Activated T-helper 1 cell treated with anti-CD3 and anti-CD28 coated beads, Interleukin-12 subunit alpha, Interleukin-12 subunit beta, Interleukin-2, Interleukin-4 antibody, amounts not matched to agents 30 ng/mL and 10 ng/mL and 1 ng/mL, durations not matched to agents 14 hours and 24 hours and 36 hours (primary cell): Measurements from ENCODE around the gene IKZF1. TPM values are rescaled to one million over a fixed set of nuclear protein-coding genes. Genes with fewer than 3 reads are reported as not detected.
A peak's percentile ranks its signal among the peaks of the same experiment; 100 is the strongest.
"Not testable (repeated sequence)": the region's sequence is repeated elsewhere in the genome, so short reads cannot be mapped to it uniquely, and the experiment has no call there.

Source experiments
- DNase-seq: peaks from one replicate; pipeline ENCODE4 v3.0.0; 2021; ENCODE audit warnings: low spot score
- H3K27ac Mint-ChIP-seq: one replicate; pipeline ENCODE4 v1.8.0; 2021; ENCODE audit warnings: mild to moderate bottlenecking, mixed read lengths
- H3K27me3 Mint-ChIP-seq: one replicate; pipeline ENCODE4 v1.8.0; 2022; ENCODE audit warnings: mild to moderate bottlenecking, moderate library complexity, mixed read lengths; ENCODE audit not compliant: insufficient read depth
- H3K36me3 Mint-ChIP-seq: one replicate; pipeline ENCODE4 v1.8.0; 2021; ENCODE audit warnings: low read depth, mixed read lengths
- H3K4me1 Mint-ChIP-seq: one replicate; pipeline ENCODE4 v1.8.0; 2021; ENCODE audit warnings: low read depth, mixed read lengths
- H3K4me3 Mint-ChIP-seq: one replicate; pipeline ENCODE4 v1.8.0; 2021; ENCODE audit warnings: mild to moderate bottlenecking, moderate library complexity, mixed read lengths
- H3K9me3 Mint-ChIP-seq: one replicate; pipeline ENCODE4 v1.8.0; 2021; ENCODE audit warnings: mixed read lengths
- intact Hi-C: fragments of 100-400 bp; cut with micrococcal nuclease; formaldehyde crosslinking; loops from one replicate; pipeline ENCODE4 v1.15.1; 2024
- total RNA-seq: library from RNA; stranded (reverse); gene quantifications from 2 replicates; pipeline ENCODE4 v1.2.3, GENCODE V29; 2022

Gene IKZF1
- total RNA-seq, 1 donor from 2014 or later: 324 TPM

DNA sequence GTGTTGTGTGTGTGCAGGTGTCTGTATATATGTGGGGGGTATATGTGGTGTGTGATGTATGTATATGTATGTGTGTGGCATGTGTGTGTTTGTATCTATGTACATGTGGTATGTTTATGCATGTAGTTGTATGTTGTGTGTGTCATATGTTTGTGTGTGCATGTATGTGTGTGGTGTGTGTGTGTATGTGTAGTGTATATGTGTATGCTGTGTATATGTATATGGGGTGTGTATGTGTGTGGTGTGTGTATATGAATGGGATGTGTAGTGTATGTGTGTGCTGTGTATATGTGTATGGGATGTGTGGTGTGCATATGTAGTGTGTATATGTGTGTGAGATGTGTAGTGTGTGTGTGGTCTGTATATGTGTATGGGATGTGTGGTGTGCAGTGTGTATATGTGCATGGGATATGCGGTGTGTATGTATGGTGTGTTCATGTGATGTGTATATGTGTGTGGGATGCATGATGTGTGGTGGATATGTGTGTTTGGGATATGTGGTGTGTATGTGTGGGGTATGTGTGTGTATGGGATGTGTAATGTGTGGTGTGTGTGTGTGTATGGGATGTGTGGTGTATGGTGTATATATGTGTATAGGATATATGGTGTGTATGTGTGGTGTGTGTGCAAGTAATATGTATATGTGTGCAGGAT is 30.0 kb downstream of the IKZF1 start:
- intact Hi-C loops: no loop called here
- H3K27ac Mint-ChIP-seq: no peak overlapping the region
- DNase-seq: no peak

DNA sequence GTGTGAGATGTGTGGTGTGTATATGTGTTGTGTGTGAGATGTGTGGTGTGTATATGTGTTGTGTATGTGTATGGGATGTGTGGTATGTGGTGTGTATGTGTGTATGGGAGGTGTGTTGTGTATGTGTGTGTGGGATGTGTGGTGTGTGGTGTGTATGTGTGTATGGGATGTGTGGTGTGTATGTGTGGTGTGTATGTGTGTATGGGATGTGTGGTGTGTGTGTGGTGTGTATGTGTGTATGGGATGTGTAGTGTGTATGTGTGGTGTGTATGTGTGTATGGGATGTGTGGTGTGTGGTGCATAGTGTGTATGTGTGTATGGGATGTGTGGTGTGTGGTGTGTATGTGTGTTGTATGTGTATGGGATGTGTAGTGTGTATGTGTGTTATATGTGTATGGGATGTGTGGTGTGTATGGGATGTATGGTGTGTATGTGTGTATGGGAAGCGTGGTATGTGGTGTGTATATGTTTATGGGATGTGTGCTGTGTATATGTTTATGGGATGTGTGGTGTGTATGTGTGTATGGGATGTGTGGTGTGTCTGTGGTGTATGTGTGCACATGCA is 30.8 kb downstream of the IKZF1 start:
- H3K9me3 Mint-ChIP-seq: no peaks in the 10 kb centered on the region
- DNase-seq: no peak
- intact Hi-C loops: no loop called here
- H3K4me1 Mint-ChIP-seq: peaks cover 33% of the 10 kb centered on the region
- no peak overlapping the region for H3K4me3 Mint-ChIP-seq
- no peaks in the 10 kb centered on the region for H3K27me3 Mint-ChIP-seq
- peaks cover 34% of the 10 kb centered on the region for H3K36me3 Mint-ChIP-seq
- H3K27ac Mint-ChIP-seq: no peak overlapping the region

More for the DNA sequence above, 30.0 kb downstream of the IKZF1 start:
- H3K36me3 Mint-ChIP-seq: peaks cover 30% of the 10 kb centered on the region
- H3K27me3 Mint-ChIP-seq: no peaks in the 10 kb centered on the region
- H3K9me3 Mint-ChIP-seq: no peaks in the 10 kb centered on the region
- H3K4me1 Mint-ChIP-seq: peaks cover 34% of the 10 kb centered on the region
- H3K4me3 Mint-ChIP-seq: no peak overlapping the region

DNA sequence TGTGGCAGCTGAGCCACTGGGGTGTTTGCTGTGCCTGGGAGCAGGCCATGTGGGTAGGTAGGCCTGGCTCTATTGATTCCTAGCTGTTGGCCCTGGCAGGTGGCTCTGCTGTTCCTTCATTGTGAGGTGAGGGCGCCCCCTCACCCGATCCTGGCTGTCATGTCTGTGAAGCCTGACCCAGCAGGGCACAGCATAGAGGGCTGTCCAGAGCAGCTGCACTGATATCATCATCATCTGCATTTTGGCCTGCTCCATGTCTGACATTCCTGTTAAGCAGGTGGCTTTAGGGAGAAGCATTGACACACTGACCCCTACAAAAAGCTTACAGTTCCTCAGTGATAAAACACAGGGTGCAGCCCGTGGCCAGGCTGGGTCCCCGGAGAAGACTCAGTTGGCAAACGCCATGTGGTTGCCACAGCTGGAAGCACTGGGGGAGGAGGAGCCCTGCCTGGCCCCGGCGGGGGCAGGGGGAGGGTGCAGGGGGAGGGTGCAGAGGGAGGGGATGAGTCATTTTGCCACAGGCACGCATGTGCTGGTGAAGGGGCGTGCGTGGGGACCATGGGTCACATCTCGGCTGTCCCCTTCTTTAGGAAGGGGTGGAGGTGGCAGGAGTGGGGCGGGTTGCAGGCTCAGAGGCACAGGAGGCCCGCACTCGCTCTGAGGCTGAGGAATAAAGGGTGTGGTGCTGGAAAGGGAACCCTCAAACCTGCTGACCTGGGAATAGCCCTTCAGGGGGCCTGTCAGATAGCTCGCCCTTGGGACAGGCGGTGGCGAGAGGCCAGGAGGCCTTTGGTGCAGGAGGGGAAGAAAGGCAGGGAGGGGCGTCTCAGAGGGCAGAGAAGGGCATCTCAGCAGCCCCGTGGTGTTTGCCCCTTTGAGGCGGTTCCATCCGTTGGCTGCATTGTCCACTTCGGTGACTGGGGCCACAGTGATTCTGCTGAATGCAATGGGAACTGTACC is 31.6 kb downstream of the IKZF1 start:
- DNase-seq: peak; percentile 71
- Mint-ChIP-seq H3K27me3 (no peaks in the 10 kb centered on the region), H3K4me1 (peaks cover 33% of the 10 kb centered on the region), H3K9me3 (no peaks in the 10 kb centered on the region), H3K36me3 (peaks cover 27% of the 10 kb centered on the region), H3K4me3 (no peak overlapping the region), H3K27ac (no peak overlapping the region)
- intact Hi-C loops: loop anchor here (1.0 kb wide), 1 partner anchor 24 kb away; no protein-coding TSS in a partner anchor

DNA sequence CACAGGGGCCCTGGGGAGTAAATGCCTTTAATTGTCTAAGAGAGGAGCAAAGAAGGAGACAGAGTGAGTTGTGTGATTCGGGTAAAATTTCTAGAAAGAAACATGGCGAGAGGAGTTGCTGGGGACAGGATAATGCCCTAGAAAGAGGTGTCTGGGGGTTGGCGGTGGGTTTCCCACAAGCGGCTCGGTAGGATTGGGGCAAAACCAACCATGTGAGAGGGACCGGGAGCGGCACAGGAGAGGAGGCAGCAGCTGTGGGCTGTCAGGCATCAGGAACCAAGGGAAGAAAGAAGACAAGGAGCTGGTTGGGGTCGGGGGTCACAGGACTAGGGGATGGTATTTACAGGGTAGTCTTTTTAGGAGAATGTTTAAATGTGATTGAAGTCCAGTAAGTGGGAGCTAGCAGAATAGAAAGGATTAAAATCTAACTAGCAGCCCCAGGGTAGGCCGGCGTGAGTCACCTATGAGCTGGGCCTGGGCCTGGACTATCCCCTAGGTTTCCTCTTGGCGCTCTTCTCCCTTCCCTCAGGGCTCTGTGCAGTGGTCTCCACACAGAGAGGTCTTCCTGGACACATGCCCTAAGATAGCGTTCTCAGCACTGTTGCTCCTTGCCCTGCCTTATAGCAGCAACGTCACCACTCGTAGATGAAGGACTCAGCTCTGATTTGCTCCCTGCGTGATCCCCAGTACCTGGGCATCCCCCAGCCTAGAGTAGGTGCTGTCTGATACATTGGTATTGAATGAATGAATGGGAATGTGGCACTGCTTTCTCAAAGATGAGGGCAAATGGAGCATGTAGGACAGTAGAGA is 32.6 kb downstream of the IKZF1 start:
- intact Hi-C loops: loop anchor here (1.0 kb wide), 1 partner anchor 25 kb away; no protein-coding TSS in a partner anchor
- no peak for DNase-seq
- H3K9me3 Mint-ChIP-seq: no peaks in the 10 kb centered on the region

DNA sequence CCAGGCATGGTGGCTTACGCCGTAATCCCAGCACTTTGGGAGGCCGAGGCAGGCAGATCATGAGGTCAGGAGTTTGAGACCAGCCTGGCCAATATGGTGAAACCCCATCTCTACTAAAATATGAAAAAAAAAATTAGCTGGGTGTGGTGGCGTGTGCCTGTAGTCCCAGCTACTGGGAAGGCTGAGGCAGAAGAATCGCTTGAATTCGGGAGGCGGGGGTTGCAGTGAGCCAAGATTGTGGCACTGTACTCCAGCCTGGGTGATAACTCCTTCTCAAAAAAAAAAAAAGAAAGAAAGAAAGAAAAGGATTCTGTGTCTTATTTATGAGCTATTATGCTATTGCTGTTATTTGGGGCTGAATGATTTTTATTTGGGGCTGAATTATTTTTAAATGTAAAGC is 35.0 kb downstream of the IKZF1 start:
- peaks cover 37% of the 10 kb centered on the region for H3K36me3 Mint-ChIP-seq
- peaks cover 49% of the 10 kb centered on the region for H3K4me1 Mint-ChIP-seq
- intact Hi-C loops, H3K27ac Mint-ChIP-seq, DNase-seq, H3K9me3 Mint-ChIP-seq, H3K4me3 Mint-ChIP-seq, H3K27me3 Mint-ChIP-seq: not testable (repeated sequence)

More for the DNA sequence above, 32.6 kb downstream of the IKZF1 start:
- Mint-ChIP-seq H3K27me3 (no peaks in the 10 kb centered on the region), H3K27ac (no peak overlapping the region), H3K4me1 (peaks cover 33% of the 10 kb centered on the region), H3K36me3 (peaks cover 25% of the 10 kb centered on the region), H3K4me3 (no peak overlapping the region)

DNA sequence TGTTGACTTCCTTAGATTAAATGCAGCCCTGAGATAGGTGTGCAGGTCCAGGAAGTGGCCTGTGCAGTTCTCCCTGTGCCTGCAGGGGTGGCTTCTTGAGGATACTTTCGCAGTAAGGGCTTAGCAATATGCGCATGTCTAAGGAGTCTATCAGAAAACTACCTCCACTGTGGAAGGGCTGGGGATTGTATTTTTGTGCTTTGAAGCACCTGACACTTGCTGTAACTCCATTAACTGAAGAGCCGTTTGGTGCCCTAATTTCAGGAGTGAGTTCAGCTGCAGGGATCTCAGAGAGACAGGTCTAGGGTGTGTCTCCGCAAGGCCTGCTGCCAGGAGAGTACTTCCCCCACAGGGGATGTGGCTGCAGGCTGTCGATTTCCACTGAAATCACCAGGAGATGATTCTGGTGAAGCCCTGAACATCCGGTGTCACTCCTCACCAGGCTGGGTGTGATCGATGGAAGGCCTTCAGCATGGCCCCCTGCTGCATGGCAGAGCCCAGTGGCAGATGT is 35.5 kb downstream of the IKZF1 start:
- Mint-ChIP-seq H3K36me3 (peaks cover 40% of the 10 kb centered on the region), H3K4me3 (peak overlapping the region; percentile 74), H3K27me3 (no peaks in the 10 kb centered on the region), H3K4me1 (peaks cover 52% of the 10 kb centered on the region), H3K27ac (no peak overlapping the region), H3K9me3 (no peaks in the 10 kb centered on the region)
- peak; percentile 67 for DNase-seq
- intact Hi-C loops: loop anchor here (1.0 kb wide), 2 partner anchors 8 to 73 kb away; no protein-coding TSS in a partner anchor

DNA sequence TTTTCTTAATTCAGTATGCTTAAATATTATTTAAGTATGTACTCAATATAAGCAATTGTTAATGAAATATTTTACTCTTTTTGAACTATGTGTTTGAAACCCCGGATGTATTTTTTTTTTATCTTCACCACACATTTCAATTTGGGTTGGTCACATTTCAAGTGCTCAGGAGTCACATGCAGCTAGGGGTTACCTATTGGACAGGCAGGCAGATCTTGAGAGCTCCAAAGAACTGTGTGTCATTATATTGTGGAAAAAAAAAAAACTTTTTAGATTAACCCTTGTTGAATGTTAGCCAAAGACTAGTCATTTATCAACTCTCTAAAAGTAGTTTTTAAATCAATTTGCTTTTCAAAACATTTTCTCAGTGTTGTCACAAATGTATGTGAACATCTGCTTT is 37.2 kb downstream of the IKZF1 start:
- H3K27me3 Mint-ChIP-seq: no peaks in the 10 kb centered on the region
- H3K36me3 Mint-ChIP-seq: peaks cover 49% of the 10 kb centered on the region
- H3K9me3 Mint-ChIP-seq: no peaks in the 10 kb centered on the region
- H3K27ac Mint-ChIP-seq: peak overlapping the region; percentile 95
- no peak for DNase-seq
- H3K4me1 Mint-ChIP-seq: peaks cover 69% of the 10 kb centered on the region
- peak overlapping the region; percentile 77 for H3K4me3 Mint-ChIP-seq
- intact Hi-C loops: loop anchor here (1.0 kb wide), 1 partner anchor 9 kb away; no protein-coding TSS in a partner anchor

DNA sequence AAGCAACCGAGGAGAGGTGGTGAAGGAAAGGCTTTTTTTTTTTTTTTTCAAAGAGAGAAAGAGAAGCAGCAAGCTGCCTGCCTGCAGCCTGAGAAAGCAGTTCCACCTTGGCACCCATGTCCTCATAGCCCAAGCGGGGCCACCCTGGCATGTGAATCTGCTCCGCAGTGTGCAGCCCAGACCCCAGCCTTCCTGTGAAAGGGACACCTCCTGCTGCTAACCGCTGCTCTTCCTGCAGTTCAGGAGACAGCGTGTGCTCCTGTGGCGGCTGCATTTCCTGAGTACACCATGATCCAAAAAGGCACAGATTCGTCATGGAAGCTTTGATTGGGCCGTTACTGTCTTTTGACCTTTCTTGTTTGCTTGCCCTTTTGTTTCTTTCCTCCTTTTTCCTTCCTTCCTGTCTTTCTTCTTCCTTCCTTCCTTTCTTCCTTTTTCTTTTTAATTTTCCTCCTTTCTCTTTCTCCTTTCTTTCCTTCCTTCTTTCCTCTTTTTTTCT is 38.1 kb downstream of the IKZF1 start:
- no peaks in the 10 kb centered on the region for H3K27me3 Mint-ChIP-seq
- no peaks in the 10 kb centered on the region for H3K9me3 Mint-ChIP-seq
- peaks cover 47% of the 10 kb centered on the region for H3K36me3 Mint-ChIP-seq
- peaks cover 78% of the 10 kb centered on the region for H3K4me1 Mint-ChIP-seq
- peak overlapping the region; percentile 77 for H3K4me3 Mint-ChIP-seq
- intact Hi-C loops: loop anchor here (1.0 kb wide), 1 partner anchor 8 kb away; no protein-coding TSS in a partner anchor
- H3K27ac Mint-ChIP-seq: peak overlapping the region; percentile 95
- DNase-seq: no peak

DNA sequence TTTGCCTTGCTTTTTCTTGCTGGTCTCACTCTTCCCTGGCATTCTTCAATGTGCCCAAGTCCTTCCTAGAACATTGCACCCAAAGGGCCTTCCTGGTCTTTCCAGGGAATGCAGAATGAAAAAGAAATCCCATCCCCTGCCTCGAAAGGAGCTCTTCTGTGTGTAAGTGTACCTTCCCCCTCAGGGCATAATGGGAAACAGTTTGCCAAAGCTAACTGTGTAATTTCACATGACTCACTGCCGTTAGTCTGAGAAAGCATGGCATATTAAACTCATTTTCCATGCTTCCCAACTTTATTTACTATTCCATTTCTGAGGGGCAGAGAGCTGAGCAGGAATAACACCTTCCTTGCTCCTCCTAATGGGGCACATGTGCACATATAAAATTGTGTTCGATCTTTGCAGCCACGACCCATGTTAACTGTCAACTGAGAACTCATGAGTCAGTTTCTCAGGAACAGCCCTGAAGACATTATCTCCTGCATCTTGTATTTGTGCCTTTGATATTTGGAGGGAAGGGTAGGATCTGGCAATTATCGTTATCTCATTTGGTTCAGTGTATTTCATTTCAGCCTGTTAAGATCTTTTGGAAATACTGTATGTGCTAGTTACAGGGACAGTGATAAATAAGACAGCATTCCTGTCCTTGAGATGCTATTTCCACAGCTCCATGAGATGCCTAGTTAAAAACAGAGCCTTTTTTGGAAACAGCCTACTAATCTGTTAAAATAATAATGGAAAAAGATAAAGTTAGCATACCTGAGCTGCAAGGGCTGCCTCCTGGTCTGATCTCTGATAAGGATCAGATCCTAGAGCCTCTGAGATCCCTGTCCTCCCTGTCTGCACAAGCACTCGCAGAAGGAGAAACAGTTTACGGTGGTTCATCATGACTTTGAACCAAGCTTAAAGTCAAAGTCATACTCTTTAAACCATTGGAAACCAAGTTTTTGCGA is 42.3 kb downstream of the IKZF1 start:
- Mint-ChIP-seq H3K27me3 (no peaks in the 10 kb centered on the region), H3K4me3 (peak overlapping the region; percentile 75), H3K27ac (peak overlapping the region; percentile 93), H3K36me3 (peaks cover 66% of the 10 kb centered on the region), H3K4me1 (peaks cover 98% of the 10 kb centered on the region), H3K9me3 (no peaks in the 10 kb centered on the region)
- intact Hi-C loops: loop anchor here (1.0 to 2.0 kb wide), 2 partner anchors 9 to 14 kb away; no protein-coding TSS in a partner anchor
- DNase-seq: no peak

DNA sequence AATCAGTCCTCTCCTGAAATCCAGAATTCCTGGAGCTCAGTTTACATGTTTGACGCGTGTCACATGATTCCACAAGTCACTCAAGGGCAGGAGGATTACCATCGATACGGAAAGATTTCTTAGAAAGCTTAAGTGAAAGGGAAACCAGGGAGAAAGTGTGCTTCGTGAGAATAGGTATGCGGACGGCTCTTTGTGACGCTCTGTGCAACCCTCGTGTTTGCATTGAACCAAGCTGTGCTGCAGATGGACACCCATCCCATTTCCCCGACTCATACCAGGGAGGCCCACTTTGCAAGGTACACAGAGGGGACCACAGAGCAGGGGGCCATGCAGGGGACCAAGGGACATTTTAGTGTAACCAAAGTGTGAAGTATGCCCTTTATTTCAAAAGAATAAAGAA is 43.2 kb downstream of the IKZF1 start:
- H3K4me3 Mint-ChIP-seq: peak overlapping the region; percentile 53
- no peaks in the 10 kb centered on the region for H3K27me3 Mint-ChIP-seq
- peaks cover 66% of the 10 kb centered on the region for H3K36me3 Mint-ChIP-seq
- intact Hi-C loops: loop anchor here (2.0 kb wide), 1 partner anchor 15 kb away; no protein-coding TSS in a partner anchor
- peaks cover 95% of the 10 kb centered on the region for H3K4me1 Mint-ChIP-seq
- peak overlapping the region; percentile 93 for H3K27ac Mint-ChIP-seq
- peak; percentile 55 for DNase-seq
- no peaks in the 10 kb centered on the region for H3K9me3 Mint-ChIP-seq
